ENCODE measurements around the gene ST7L. TPM values are rescaled to one million over a fixed set of nuclear protein-coding genes. Genes with fewer than 3 reads are reported as not detected.

Gene ST7L
- total and polyA plus RNA-seq, 10 of the 15 experiments (the other 5 are each of a cell fraction or from before 2014, with no cell fraction given): 3.6 to 13.7 (median 8.9) TPM

- Histone ChIP-seq H3K36me3 (ENCODE audit: control insufficient read depth in 2 of 2, insufficient read depth in 2 of 2, low read length in 1 of 2) (no peaks in the 10 kb centered on the region), H3K4me2 (ENCODE audit: control insufficient read depth, insufficient read depth) (no peak overlapping the region), H3K9ac (ENCODE audit: control insufficient read depth, insufficient read depth, low read length) (no peak overlapping the region), H3K9me3 (replicated peaks; ENCODE audit: control insufficient read depth, insufficient read depth, low read length) (no peaks in the 10 kb centered on the region), H2AFZ (ENCODE audit: control insufficient read depth, low read depth, low read length) (no peak overlapping the region), H3K27ac (ENCODE audit: control insufficient read depth, insufficient read depth) (no peak overlapping the region), H3K79me2 (ENCODE audit: control insufficient read depth, insufficient read depth, low read length) (no peaks in the 10 kb centered on the region), H3K27me3 (replicated peaks in 1 of 2; ENCODE audit: control insufficient read depth in 2 of 2, insufficient read depth in 2 of 2, low read length in 1 of 2) (no peaks in the 10 kb centered on the region), H3K4me1 (ENCODE audit: control insufficient read depth, insufficient read depth, low read length) (no peaks in the 10 kb centered on the region), H4K20me1 (ENCODE audit: control insufficient read depth, insufficient read depth) (no peaks in the 10 kb centered on the region), H3K4me3 (no peak overlapping the region)
- ATAC-seq (no peak), FAIRE-seq (no peak), DNase-seq (ENCODE audit: low read depth, low spot score) (no peak)
- ChIA-PET POLR2A (interaction anchor here (0.6 kb wide), 1 partner anchor 452 kb away, joined by 3 read pairs; no protein-coding TSS in a partner anchor), CTCF (interaction anchor here (0.6 kb wide), 1 partner anchor 138 kb away, joined by 3 read pairs; no protein-coding TSS in a partner anchor), RAD21 (ENCODE audit: unreplicated experiment) (no interaction called here), SMC1A (ENCODE audit: uncharacterized antibody, unreplicated experiment) (interaction anchor here (1.6 kb wide), 1 partner anchor 10 kb away, joined by 3 read pairs; no protein-coding TSS in a partner anchor)
- TF ChIP-seq NFYA (IDR thresholded peaks at IDR 0.05; ENCODE audit: borderline replicate concordance, low read depth, low read length) (no peak), MEF2A (IDR thresholded peaks at IDR 0.05; ENCODE audit: insufficient read depth, low read depth, low read length) (no peak), ZSCAN29 (IDR thresholded peaks at IDR 0.05) (no peak), SMARCA5 (IDR thresholded peaks at IDR 0.05) (no peak), SMAD1 (IDR thresholded peaks at IDR 0.05; ENCODE audit: low read depth, partially characterized antibody) (no peak), E4F1 (IDR thresholded peaks at IDR 0.05; ENCODE audit: borderline replicate concordance, partially characterized antibody) (no peak), SREBF1 (IDR thresholded peaks at IDR 0.05; ENCODE audit: low read length) (no peak), CHD1 (IDR thresholded peaks at IDR 0.05; ENCODE audit: low read depth, low read length) (no peak), SMAD5 (IDR thresholded peaks at IDR 0.05; ENCODE audit: low read depth) (no peak)
- 95% methylated on average over 4 of the region's 4 CpGs for WGBS (ENCODE audit: insufficient coverage, insufficient replicate concordance, low lambda C conversion rate, missing lambda C conversion rate)
- intact Hi-C loops (cut with micrococcal nuclease; ENCODE audit: unreplicated experiment) (no loop called here), in situ Hi-C loops (cut with MboI) (no loop called here)
- no TSS peak for BruUV-seq (replicated peaks)
Measured at GRCh38 chr1:112527266-112528010, 91.5 kb downstream of the ST7L start.

Data from GM12878 (cell line).